NT2/D1 (cell line): ENCODE data around the gene TARBP2.

Source experiments
- DNase-seq: peaks from one replicate; pipeline ENCODE4 v3.0.0-alpha.2; 2011; ENCODE audit warnings: low read depth, low spot score
- H3K27me3 ChIP-seq: 2 replicates; pipeline ENCODE4 v1.6.0; 2011; ENCODE audit warnings: mild to moderate bottlenecking; ENCODE audit not compliant: insufficient read length, insufficient read depth
- H3K36me3 ChIP-seq: 2 replicates; pipeline ENCODE4 v1.6.1; 2011; ENCODE audit warnings: mild to moderate bottlenecking, low read length, mixed read lengths; ENCODE audit not compliant: insufficient read depth, insufficient read length
- H3K4me1 ChIP-seq: 2 replicates; pipeline ENCODE4 v1.5.1; 2011; ENCODE audit not compliant: insufficient read depth, insufficient read length
- H3K4me3 ChIP-seq: 2 replicates; pipeline ENCODE4 v1.5.1; 2011; ENCODE audit warnings: low read depth; ENCODE audit not compliant: insufficient read length
- H3K9ac ChIP-seq: 2 replicates; pipeline ENCODE4 v1.6.0; 2011; ENCODE audit warnings: low read depth; ENCODE audit not compliant: insufficient read length
- H3K9me3 ChIP-seq: 2 replicates; pipeline ENCODE4 v1.5.1; 2011; ENCODE audit warnings: mild to moderate bottlenecking, low read length; ENCODE audit not compliant: insufficient read depth
- SUZ12 ChIP-seq: IDR thresholded peaks from 2 replicates; pipeline ENCODE4 v1.6.1; 2011; ENCODE audit not compliant: insufficient read length, insufficient read depth; ENCODE audit errors: extremely low read depth
- YY1 ChIP-seq: IDR thresholded peaks from 2 replicates; pipeline ENCODE4 v1.6.1; 2011; ENCODE audit not compliant: insufficient read length, insufficient read depth
- ZNF274 ChIP-seq: IDR thresholded peaks from 2 replicates; pipeline ENCODE4 v1.6.1; 2011; ENCODE audit warnings: mild to moderate bottlenecking, low read depth, low read length

TARBP2 gene, protein sequence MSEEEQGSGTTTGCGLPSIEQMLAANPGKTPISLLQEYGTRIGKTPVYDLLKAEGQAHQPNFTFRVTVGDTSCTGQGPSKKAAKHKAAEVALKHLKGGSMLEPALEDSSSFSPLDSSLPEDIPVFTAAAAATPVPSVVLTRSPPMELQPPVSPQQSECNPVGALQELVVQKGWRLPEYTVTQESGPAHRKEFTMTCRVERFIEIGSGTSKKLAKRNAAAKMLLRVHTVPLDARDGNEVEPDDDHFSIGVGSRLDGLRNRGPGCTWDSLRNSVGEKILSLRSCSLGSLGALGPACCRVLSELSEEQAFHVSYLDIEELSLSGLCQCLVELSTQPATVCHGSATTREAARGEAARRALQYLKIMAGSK

DNA sequence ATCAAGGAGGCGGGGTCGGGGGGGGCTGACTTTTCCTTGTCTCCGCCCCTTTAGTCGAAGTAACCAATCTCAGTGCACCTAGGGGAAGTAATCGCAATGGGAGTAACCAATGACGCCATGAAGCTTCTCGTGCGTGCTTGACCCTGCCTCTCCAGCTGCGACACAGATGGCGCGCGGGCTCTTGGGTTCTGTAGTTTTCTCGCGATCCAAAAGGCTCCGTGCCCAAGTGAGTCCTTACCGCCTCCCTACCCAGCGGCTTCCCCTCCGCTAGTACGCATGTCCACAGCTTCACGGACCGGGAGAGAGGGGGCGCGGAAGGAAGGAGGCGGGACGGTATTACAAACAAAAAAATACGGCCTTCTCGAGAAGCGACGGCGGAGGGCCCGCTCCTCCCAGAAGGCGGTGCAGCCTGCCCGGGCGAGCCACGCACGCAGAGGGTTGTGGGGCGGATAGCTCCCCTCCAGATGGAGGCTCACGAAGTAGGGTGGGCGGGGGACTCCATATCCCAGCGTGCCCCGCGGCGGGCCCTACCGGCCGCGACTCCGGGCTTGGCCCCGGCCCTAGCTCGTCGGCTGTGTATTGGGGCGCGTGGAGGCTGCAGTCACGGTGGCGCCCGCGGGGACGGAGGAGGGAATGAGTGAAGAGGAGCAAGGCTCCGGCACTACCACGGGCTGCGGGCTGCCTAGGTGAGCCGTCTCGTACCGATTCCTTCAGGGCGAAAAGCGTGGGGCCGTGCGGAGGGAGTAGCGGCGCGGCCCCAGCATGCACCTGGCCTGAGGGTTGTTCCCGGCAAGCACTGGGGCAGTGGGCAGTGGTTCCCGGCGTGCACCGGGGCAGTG lies at the start of gene TARBP2:
TSS of gene TARBP2 (plus strand) at position 508 of the 839 bp plus-strand sequence. CDS start at position 634, 126 bp downstream.
- no peak for TF ChIP-seq YY1
- no peak for TF ChIP-seq ZNF274
- no peak for TF ChIP-seq SUZ12

DNA sequence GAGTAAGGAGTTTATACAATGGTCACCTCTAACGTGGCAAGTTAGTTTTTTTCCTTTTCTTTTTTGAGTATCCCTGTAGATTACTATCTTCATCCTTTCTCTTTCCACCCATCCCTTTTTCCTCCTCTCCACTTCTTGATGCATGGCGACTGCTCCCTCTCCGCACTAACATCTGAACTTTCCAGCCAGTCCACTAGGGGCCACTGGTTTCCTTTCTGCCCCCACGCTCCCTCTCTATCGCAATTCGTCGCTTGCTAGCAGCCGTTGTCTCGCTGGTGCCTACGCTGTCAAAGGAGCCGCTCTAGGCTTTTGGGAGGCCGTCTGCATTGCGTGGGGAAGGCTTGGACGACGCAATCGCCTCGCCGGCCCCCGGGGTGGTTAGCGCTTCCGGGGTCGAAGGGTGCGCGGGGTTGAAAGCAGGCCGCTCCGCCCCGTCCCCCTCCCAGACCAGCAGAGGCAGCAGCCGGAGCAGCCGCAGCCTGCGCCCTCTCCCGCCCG lies 49.4 kb upstream of the TARBP2 start, which contains the start of gene PCBP2:
TSS of gene PCBP2 (plus strand) at position 442 of the 498 bp plus-strand sequence. CDS start 2,699 bp downstream, outside the sequence.
- peak within 1 kb of the TSS; percentile 94 for H3K9ac ChIP-seq
- H3K36me3 ChIP-seq: peaks cover 51% of the 10 kb centered on the region
- H3K27me3 ChIP-seq: no peaks in the 10 kb centered on the region
- H3K4me3 ChIP-seq: peak within 1 kb of the TSS; percentile 70
- no peaks in the 10 kb centered on the region for H3K9me3 ChIP-seq
- no peaks in the 10 kb centered on the region for H3K4me1 ChIP-seq
- TF ChIP-seq SUZ12: no peak
- TF ChIP-seq ZNF274: no peak
- peak; percentile 18 for TF ChIP-seq YY1
- peak; percentile 99 for DNase-seq

More for the DNA sequence above, at the start of gene TARBP2:
- Histone ChIP-seq H3K36me3 (peaks cover 41% of the 10 kb centered on the region), H3K27me3 (no peaks in the 10 kb centered on the region), H3K9ac (peak within 1 kb of the TSS; percentile 98), H3K4me3 (peak within 1 kb of the TSS; percentile 88), H3K4me1 (peaks cover 12% of the 10 kb centered on the region), H3K9me3 (peaks cover 4% of the 10 kb centered on the region; the same call in 1 of the 2 replicates)
- peak; percentile 98 for DNase-seq

DNA sequence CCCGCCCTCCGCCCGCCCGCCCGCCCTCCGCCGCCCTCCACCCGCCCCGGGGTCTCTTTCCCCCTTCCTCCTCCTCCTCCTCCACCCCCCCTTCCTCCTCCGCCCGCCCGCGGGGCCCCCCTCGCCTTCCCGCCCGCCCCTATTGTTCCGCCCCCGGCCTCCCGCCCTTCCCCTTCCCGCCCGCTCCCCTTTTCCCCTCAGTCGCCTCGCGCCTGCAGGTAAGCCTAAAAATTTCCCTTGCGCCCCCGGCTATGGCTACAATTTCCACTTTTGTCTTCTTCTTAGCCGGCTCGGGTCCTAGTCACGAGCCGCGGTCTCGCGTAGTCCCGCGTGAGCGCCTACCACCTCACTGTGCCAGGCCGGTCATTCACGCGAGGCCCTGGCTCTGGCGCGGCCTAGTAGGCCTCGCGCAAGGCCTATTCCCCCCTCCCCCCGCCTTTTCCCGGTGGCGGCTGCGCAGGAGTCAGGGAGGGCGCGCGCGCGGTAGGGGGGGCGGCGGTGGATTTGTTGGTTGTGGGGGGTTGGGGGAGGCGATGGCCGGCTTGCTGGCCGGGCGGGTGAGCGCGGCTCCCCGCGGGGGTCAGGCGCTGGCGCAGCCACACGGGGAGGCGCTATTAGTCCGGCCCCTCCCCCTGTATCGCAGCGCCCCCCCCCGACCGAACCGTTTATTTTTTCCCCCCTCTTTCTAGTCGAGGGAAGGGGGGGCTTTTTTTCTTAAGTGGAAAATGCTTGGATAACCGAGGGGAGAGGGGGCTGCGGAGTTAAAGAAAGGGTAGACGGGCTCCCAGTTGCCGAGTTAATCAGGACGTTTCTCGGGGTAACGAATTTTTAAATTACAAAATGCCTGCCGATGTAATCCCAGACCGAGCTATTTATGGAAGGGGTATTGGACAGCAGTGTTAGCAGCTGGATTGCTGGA lies 48.7 kb upstream of the TARBP2 start:
- no peaks in the 10 kb centered on the region for H3K9me3 ChIP-seq
- no peaks in the 10 kb centered on the region for H3K4me1 ChIP-seq
- peak overlapping the region; percentile 94 for H3K9ac ChIP-seq
- TF ChIP-seq ZNF274 (no peak), YY1 (no peak), SUZ12 (no peak)
- no peaks in the 10 kb centered on the region for H3K27me3 ChIP-seq
- H3K4me3 ChIP-seq: peak overlapping the region; percentile 70
- DNase-seq: peak; percentile 81
- peaks cover 55% of the 10 kb centered on the region for H3K36me3 ChIP-seq

DNA sequence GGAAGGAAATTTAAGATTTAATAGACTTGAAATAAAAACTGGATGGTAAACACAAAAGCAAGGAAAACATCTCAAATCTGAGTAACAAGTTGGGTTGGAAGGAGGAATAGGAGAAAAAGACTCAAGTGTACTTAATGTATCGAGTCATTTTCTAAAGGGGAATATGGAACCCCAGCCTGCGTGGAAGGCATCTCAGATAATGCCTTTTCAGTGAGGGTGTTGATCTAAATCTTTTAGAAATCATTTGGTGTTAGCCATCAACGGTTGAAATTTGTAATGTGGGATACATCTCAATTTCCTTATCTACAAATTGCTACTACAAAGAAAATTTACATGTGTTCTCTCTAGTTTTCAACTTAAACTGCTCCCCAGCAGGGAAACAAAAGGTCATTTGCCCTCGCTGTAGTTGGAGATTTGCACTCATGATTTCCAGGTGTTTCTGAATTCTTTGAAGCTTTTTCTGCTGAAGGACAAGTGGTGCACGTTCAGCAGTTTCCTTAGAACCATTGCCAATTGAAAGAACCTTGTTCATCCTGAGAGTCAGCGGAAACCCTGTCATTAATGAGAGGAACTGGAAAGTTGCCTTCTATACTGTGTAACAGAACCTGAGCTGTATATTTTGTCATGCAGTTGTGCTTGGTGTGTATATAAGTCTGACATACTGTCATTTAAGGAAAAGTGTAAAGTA lies 47.0 kb upstream of the TARBP2 start:
- DNase-seq: no peak
- peak overlapping the region; percentile 70 for H3K4me3 ChIP-seq
- peaks cover 60% of the 10 kb centered on the region for H3K36me3 ChIP-seq
- no peaks in the 10 kb centered on the region for H3K4me1 ChIP-seq
- H3K9ac ChIP-seq: peak overlapping the region; percentile 87
- no peaks in the 10 kb centered on the region for H3K27me3 ChIP-seq
- TF ChIP-seq YY1: no peak
- TF ChIP-seq SUZ12: no peak
- no peak for TF ChIP-seq ZNF274
- no peaks in the 10 kb centered on the region for H3K9me3 ChIP-seq

DNA sequence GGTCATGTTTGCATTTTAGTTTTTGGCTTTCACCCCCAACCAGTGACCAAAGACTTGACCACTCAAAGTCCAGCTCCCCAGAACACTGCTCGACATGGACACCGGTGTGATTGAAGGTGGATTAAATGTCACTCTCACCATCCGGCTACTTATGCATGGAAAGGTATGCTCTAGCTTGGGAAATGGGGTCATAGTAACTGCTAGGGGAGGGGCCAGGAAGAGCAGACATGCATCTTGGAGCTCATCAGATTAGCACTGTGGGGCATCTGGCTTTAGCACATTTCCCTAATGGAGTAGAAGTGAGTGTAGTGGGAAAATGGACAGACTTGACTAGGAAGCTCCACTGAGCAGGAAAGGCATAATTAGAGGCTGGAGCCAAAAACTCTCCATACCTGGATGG lies 46.4 kb upstream of the TARBP2 start:
- Histone ChIP-seq H3K36me3 (peaks cover 66% of the 10 kb centered on the region), H3K9me3 (no peaks in the 10 kb centered on the region), H3K9ac (no peak overlapping the region), H3K27me3 (no peaks in the 10 kb centered on the region), H3K4me1 (no peaks in the 10 kb centered on the region), H3K4me3 (no peak overlapping the region)
- no peak for TF ChIP-seq ZNF274
- no peak for TF ChIP-seq SUZ12
- TF ChIP-seq YY1: no peak
- DNase-seq: no peak

DNA sequence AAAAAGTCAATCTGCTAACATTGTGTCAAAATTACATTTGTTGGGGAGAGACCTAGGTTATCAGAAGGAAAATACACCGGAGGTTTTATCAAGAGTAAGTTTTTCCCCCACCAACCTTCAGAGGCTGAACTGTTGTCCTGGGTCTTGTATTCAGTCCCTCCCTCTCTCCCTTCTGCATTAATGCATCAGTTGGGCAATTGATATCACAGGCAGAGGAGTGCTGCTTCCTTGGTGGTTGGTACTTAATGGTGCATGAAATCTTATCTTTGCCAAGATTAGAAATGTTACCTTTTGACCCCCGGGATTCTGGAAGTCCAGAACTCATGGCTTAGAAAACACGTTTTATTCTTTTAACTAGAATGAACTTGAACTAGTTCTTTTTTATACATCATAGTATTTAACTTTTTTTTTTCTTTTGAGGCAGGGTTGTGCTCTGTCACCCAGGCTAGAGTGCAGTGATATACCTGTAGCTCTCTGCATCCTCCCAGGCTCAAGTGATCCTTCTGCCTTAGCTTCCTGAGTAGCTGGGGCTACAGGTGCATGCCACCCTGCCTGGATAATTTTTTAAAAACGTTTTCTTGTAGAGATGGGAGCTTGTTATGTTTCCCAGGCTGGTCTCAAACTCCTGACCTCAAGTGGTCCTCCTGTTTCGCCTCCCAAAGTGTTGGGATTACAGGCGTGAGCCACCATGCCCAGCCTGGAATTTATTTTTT lies 44.3 kb upstream of the TARBP2 start:
- TF ChIP-seq SUZ12 (no peak), ZNF274 (no peak), YY1 (no peak)
- Histone ChIP-seq H3K4me3 (no peak overlapping the region), H3K27me3 (no peaks in the 10 kb centered on the region), H3K9ac (no peak overlapping the region), H3K9me3 (no peaks in the 10 kb centered on the region), H3K4me1 (no peaks in the 10 kb centered on the region), H3K36me3 (peaks cover 87% of the 10 kb centered on the region)
- no peak for DNase-seq
